ENCODE data around the gene PADI1. TPM values are rescaled to one million over a fixed set of nuclear protein-coding genes. Genes with fewer than 3 reads are reported as not detected.

The PADI1 gene
- total RNA-seq, 2 experiments from 2014 or later: not detected

DNA sequence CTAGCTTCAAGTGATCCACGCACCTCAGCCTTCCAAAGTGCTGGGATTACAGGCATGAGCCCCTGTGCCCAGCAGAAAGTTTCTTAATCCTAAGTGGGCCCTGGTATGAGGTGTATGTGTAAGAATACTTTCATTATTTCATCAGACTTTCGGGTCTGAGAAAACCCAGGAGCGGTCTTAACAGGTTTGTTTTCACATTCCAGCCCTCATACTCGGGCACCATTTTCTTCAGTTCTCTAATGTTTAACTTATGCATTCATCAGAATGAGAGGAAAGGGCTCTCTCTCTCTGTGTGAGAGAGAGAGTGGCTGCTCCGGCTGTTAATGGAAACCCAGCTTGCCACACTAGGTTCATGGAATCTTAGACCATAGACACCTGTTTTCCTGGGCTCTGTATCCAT lies 4.2 kb upstream of the PADI1 start:
- Mint-ChIP-seq H3K27ac (no peak overlapping the region), H3K9me3 (no peaks in the 10 kb centered on the region), H3K4me1 (peaks cover 31% of the 10 kb centered on the region), H3K27me3 (peaks cover 32% of the 10 kb centered on the region), H3K4me3 (no peak overlapping the region), H3K36me3 (no peaks in the 10 kb centered on the region)
- DNase-seq: no peak

DNA sequence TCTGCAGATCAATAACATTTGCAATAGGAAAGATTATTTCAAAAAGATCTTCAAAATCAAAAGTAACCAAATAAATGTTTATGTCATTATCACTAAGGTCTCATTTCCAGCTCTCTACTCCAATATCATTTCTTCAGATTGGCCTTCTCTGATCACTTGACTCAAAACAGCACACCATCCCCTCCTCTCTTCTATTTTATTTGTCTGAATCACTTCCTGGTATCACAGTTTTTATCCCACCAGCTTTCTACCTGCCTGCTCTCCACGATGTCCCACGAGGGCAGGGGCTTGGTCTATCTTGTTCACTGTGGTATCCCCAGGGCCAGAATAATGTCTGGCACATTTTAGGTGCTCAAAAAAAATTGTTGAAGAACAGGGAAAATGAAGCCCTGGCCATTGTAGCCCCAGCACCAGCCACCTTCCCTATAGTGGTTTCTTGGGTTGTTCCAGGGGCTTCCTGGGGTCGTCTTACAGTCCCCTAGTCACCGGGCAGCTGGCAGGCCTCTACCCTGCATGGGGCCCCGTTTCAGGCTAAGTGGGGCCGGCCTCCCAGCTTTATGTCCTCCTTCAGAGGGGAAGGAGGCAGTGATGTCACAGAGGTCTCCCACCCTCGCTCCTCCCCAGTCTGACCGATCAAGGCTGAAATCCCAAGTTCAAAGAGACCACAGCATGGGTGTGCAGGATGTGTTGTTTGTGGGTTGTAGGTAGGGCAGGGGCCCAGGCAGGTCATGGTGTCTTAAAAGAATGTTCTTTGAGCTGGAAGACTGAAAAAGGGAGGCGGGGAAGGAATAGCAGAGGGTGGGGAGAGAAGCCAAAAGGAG lies 3.5 kb upstream of the PADI1 start:
- peak; percentile 43 for DNase-seq
- peak overlapping the region; percentile 44 for H3K4me3 Mint-ChIP-seq
- peaks cover 31% of the 10 kb centered on the region for H3K4me1 Mint-ChIP-seq
- peaks cover 38% of the 10 kb centered on the region for H3K27me3 Mint-ChIP-seq
- H3K9me3 Mint-ChIP-seq: no peaks in the 10 kb centered on the region
- no peaks in the 10 kb centered on the region for H3K36me3 Mint-ChIP-seq
- H3K27ac Mint-ChIP-seq: peak overlapping the region; percentile 55

DNA sequence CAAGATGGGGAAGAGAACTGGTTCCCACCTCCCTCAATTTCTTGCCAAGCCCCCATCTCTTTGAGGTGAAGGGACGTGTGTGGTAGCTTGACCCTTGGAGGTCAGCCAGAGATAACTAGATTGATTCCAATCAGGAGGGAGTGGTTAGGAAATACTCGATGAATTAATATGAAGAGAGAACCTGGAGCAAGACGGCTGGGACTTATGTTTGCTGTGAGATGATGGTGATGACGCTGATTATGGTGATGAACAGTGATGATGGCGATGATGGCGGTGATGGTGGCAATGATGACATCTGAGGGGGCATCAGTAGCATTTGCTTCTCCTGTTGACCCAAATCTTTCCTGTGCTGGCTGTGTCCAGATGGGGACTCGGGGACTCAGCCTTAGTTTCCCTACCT lies 724 bp downstream of the PADI1 start:
- no peak for DNase-seq
- Mint-ChIP-seq H3K4me1 (peaks cover 36% of the 10 kb centered on the region), H3K9me3 (no peaks in the 10 kb centered on the region), H3K27me3 (peaks cover 55% of the 10 kb centered on the region), H3K4me3 (no peak overlapping the region), H3K27ac (no peak overlapping the region), H3K36me3 (no peaks in the 10 kb centered on the region)

DNA sequence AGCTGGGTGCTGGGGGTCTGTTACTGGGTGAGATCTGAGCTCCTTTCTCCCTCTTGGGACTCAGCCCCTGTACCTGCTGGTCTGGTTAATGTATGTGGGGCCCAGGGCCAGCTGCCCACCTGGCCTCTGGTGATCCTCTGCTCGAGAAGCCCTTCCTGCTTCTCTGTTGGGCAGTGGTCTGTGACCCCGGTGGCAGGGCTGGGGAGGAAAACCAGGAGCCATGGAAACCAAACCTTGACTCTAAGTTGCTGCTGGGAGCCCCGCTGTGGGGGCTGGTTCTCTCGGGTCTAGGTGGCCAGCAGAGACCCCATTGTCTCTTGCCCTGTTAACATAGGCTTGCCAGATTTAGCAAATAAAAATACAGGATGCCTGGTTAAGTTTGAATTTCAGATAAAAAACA lies 1.3 kb downstream of the PADI1 start:
- Mint-ChIP-seq H3K9me3 (no peaks in the 10 kb centered on the region), H3K27ac (no peak overlapping the region), H3K4me3 (no peak overlapping the region), H3K27me3 (peaks cover 57% of the 10 kb centered on the region), H3K36me3 (no peaks in the 10 kb centered on the region), H3K4me1 (peaks cover 32% of the 10 kb centered on the region)
- DNase-seq: no peak

DNA sequence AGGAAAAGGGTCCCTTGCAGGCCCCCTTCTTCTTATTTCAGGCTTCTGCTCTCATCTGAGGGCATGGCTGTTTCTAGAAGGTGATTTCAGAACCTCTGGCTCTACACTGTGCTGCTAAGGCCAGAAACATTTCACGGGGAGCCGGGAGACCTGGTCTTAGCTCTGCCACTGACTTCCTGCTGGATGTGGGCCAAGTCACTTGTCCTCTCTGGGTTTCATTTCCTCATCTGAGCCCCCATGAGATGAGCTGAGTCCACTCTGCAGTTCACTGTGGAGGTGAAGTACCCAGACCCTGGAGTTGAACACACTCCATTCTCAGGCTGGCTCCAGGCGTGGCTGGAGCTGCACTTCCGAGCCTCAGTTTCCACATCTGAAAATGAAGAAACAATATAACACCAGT lies 2.1 kb downstream of the PADI1 start:
- DNase-seq: no peak
- Mint-ChIP-seq H3K9me3 (no peaks in the 10 kb centered on the region), H3K27me3 (peaks cover 55% of the 10 kb centered on the region), H3K4me3 (no peak overlapping the region), H3K4me1 (peaks cover 32% of the 10 kb centered on the region), H3K27ac (no peak overlapping the region), H3K36me3 (no peaks in the 10 kb centered on the region)

DNA sequence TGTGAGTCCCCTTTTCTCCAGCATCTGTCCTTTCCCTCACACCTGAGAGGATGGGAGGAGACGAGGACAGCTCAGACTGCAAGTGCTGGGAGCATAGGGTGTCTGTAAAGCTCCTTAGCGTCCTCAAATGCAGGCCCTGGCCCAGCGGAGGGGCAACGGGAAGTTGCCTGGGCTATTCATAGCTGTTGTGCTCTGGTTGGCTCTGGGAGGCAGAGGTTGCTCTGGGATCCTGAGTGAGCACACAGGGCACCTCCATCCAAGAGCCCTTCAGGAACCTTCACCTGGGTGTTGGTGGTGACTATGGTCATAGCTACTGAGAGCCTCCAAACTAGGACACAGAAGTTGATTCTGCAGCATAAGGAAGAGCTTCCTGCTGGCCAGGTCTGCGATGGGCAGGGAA lies 2.6 kb downstream of the PADI1 start:
- Mint-ChIP-seq H3K27ac (no peak overlapping the region), H3K4me1 (peaks cover 35% of the 10 kb centered on the region)

DNA sequence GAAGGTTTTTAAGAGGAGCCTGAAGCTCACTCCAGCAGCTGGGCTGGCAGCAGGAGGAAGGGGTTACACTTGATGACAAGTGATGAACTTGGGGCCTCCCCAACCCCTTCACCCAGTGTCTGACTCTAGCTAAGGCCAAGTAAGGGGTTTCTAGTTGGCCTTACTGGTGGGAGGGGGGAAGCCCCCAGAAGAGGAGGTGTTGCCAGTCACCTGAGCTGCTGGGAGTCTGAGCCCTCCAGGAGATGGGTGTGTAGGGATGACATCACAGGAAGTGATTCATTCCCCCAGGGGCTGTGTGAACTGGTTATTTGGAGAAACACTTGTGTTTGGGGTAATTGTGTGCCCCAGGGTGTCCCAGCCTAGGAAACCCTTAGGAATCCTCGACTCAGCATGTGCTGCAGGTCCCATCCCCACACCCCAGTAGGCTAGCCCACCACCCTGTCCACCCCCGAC lies 3.1 kb downstream of the PADI1 start:
- peak overlapping the region; percentile 6 for H3K4me3 Mint-ChIP-seq
- peaks cover 36% of the 10 kb centered on the region for H3K4me1 Mint-ChIP-seq
- H3K9me3 Mint-ChIP-seq: no peaks in the 10 kb centered on the region
- peak overlapping the region; percentile 78 for H3K27ac Mint-ChIP-seq
- no peaks in the 10 kb centered on the region for H3K36me3 Mint-ChIP-seq
- peak; percentile 77 for DNase-seq
- peaks cover 60% of the 10 kb centered on the region for H3K27me3 Mint-ChIP-seq

More for the DNA sequence above, 2.6 kb downstream of the PADI1 start:
- Mint-ChIP-seq H3K27me3 (peaks cover 60% of the 10 kb centered on the region), H3K4me3 (peak overlapping the region; percentile 6), H3K9me3 (no peaks in the 10 kb centered on the region), H3K36me3 (no peaks in the 10 kb centered on the region)
- no peak for DNase-seq

DNA sequence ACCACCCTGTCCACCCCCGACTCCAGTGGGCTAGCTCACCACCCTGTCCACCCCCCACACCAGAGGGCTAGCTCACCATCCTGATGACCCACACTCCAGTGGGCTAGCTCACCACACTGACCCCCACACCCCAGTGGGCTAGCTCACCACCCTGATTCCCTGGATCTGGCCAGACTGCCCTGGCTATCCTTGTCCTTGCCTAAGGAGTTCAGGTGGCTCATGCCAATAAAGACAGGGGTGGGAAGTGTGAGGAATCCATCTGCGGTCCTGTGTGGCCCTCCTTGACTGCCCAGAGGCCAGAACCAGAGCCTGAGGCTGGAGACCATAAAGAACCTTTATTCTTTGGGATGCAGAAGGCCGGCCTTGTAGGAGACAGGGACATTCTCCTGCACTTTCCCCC lies 3.6 kb downstream of the PADI1 start:
- Mint-ChIP-seq H3K4me3 (no peak overlapping the region), H3K9me3 (no peaks in the 10 kb centered on the region), H3K27me3 (peaks cover 62% of the 10 kb centered on the region), H3K27ac (peak overlapping the region; percentile 78), H3K4me1 (peaks cover 41% of the 10 kb centered on the region), H3K36me3 (no peaks in the 10 kb centered on the region)
- DNase-seq: no peak

DNA sequence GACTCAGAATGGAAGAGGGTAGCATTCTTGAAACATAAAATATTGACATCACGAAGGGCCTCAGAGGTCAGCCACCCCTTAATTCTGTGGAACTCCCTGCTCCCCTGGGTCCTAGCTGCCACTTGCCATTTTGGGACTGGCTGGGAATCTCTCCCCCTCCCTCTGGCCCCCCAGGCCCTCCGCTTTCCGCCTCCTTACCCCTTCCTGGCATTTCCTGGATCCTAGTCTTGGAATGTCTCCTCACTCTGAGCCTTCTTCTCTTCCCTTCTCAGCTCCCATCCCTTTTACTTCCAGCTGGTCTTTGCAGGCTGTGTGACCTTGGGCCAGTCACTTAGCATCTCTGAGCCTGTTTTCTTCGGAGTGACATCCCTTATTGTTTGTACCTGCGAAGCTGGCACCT lies 4.5 kb downstream of the PADI1 start:
- H3K27ac Mint-ChIP-seq: no peak overlapping the region
- DNase-seq: no peak

DNA sequence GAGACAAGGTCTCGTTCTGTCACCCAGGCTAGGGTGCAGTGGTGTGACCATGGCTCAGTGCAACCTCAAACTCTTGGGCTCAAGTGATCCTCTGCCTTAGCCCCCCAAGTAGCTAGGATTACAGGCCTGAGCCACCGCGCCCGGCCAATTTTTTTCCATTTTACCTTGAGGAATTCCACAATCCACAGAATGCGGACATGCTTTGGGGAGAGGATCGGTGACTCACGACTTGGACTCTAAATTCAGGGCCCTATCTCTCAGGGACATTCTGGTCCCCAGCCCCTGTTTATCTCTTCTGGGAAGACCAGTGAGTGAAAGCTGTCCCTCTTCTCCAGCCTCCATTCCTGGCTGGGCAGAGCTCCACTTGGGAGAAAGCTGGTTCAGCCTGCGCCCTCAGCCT lies 5.2 kb downstream of the PADI1 start:
- H3K27me3 Mint-ChIP-seq: peaks cover 68% of the 10 kb centered on the region
- no peaks in the 10 kb centered on the region for H3K36me3 Mint-ChIP-seq
- H3K27ac Mint-ChIP-seq: no peak overlapping the region
- no peak for DNase-seq
- no peak overlapping the region for H3K4me3 Mint-ChIP-seq
- H3K4me1 Mint-ChIP-seq: peaks cover 45% of the 10 kb centered on the region
- H3K9me3 Mint-ChIP-seq: no peaks in the 10 kb centered on the region

More for the DNA sequence above, 4.5 kb downstream of the PADI1 start:
- H3K4me3 Mint-ChIP-seq: no peak overlapping the region
- H3K27me3 Mint-ChIP-seq: peaks cover 64% of the 10 kb centered on the region
- no peaks in the 10 kb centered on the region for H3K9me3 Mint-ChIP-seq
- H3K36me3 Mint-ChIP-seq: no peaks in the 10 kb centered on the region
- H3K4me1 Mint-ChIP-seq: peaks cover 45% of the 10 kb centered on the region

DNA sequence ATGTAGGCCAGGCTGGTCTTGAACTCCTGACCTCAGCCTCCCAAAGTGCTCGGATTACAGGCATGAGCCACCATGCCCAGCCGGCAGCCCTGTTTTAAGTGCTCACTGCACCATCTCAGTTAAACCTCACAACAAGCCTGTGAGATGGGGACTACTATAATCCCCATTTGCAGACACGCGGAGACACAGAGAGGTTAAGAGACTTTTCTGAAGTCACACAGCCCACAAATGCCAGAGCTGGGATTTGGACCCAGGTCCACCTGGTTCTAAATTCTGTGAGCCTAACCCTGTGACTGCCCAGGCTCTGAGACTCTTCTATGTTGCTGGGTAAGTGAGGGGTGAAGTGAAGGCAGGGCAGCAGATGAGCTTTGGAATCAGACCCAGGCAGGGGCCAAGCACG lies 6.4 kb downstream of the PADI1 start:
- Mint-ChIP-seq H3K27me3 (peaks cover 70% of the 10 kb centered on the region), H3K4me1 (peaks cover 45% of the 10 kb centered on the region), H3K9me3 (no peaks in the 10 kb centered on the region), H3K4me3 (no peak overlapping the region), H3K36me3 (no peaks in the 10 kb centered on the region), H3K27ac (no peak overlapping the region)
- DNase-seq: no peak

DNA sequence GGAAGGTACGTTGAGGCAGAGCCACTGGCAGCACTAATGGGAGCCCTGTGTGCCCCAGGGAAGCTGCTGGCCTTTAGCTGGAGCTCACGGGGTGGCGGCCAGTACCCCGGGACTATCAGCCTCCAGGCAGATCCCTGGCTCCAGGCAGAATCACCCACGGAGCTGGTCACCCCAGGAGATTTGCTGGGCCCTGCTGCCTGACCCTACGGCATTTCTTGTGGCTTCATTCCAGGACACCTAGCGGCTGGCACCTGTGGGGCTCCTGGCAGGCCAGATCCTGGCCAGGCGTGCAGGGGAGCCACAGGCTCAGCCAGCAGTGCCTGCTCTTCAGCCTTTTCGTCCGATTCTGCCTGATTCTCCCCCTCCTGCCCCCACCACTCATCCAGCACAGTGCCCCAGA lies 7.1 kb downstream of the PADI1 start:
- DNase-seq: no peak
- H3K4me3 Mint-ChIP-seq: peak overlapping the region; percentile 27
- H3K36me3 Mint-ChIP-seq: no peaks in the 10 kb centered on the region
- H3K27ac Mint-ChIP-seq: no peak overlapping the region
- H3K9me3 Mint-ChIP-seq: no peaks in the 10 kb centered on the region
- peaks cover 44% of the 10 kb centered on the region for H3K4me1 Mint-ChIP-seq
- H3K27me3 Mint-ChIP-seq: peaks cover 72% of the 10 kb centered on the region

DNA sequence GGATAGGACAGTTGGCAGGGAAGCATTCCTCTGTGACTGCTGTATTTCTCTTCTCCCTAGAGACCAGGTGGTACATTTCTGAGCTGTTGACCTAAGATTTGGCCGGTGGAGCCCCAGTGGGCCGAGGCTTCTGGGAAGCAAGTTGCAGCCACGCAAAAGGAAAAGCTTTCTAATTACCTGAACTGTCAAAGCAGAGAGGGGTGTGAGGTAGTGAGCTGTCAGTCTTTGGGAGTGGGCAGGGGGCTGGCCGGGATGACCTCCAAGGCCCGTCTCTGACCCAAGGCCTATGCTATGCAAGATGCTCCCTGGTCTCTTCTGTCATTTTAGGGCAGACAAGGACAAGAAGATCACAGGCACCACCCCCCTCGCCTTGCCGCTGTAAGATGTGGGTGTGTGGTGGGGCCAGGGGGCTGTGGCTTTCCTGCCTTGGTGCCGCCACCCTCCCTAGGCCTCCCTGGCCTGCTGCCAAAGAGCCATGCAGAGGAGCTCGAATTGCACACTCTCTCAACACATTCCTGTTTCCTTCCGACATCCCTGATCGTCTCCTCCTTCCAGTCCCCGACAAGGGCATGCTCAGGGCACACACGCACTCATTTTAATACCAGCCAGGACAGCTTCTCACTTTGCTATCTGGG lies 7.7 kb downstream of the PADI1 start:
- H3K36me3 Mint-ChIP-seq: no peaks in the 10 kb centered on the region
- H3K4me3 Mint-ChIP-seq: peak overlapping the region; percentile 27
- peak; percentile 80 for DNase-seq
- H3K4me1 Mint-ChIP-seq: peaks cover 38% of the 10 kb centered on the region
- peaks cover 72% of the 10 kb centered on the region for H3K27me3 Mint-ChIP-seq
- H3K27ac Mint-ChIP-seq: no peak overlapping the region
- no peaks in the 10 kb centered on the region for H3K9me3 Mint-ChIP-seq

DNA sequence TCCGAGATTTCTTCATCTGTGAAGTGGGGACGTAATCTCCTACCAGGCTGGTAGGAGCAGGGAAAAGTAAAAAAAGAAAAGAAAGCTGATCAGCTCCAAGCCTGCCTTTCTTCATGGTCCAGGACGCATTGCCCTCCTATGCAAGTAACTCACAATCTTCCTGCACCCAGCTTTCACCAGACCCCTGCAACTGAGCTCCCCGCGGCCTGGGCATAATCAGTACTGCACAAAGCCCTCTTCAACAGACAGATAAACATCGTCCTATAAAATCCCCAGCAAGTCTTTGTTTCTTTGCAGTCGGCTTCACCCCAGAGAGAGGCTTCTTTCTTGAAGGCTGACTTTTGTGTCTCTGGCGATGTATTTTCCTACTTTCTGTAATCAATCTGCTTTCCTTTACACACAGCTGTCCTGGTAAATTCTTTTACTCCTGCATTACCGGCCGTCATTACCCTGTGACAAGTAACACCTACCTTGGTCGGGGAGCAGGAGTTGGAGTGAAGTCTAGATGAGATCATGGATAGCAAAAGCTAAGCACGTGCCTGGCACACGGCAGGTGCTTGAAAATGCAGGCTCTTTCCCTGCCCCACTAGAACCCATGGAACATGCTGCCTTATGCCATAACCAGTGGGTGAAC lies 8.3 kb downstream of the PADI1 start:
- H3K4me1 Mint-ChIP-seq: peaks cover 33% of the 10 kb centered on the region
- no peak overlapping the region for H3K27ac Mint-ChIP-seq
- H3K36me3 Mint-ChIP-seq: no peaks in the 10 kb centered on the region
- no peak overlapping the region for H3K4me3 Mint-ChIP-seq
- H3K27me3 Mint-ChIP-seq: peaks cover 72% of the 10 kb centered on the region
- no peaks in the 10 kb centered on the region for H3K9me3 Mint-ChIP-seq
- DNase-seq: no peak

DNA sequence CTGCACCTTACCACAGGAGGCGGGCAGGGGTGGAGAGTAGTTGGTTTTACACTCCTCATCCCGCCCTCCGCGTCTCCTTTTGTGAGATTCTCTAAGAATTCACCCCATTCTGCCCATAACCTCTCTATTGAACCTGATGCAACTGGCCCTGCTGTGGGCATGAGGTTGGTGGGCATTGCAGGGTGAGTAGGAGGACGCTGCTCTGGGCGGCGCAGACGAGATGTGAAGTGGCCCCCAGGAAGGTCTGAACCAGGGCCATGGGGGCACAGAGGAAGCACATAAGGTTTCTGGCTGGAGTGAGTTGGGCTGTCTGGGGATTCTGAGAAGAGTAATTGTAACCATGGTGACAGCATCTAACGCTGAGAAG lies 8.8 kb downstream of the PADI1 start:
- Mint-ChIP-seq H3K27me3 (peaks cover 70% of the 10 kb centered on the region), H3K36me3 (no peaks in the 10 kb centered on the region), H3K4me3 (no peak overlapping the region), H3K9me3 (no peaks in the 10 kb centered on the region), H3K27ac (no peak overlapping the region), H3K4me1 (peaks cover 29% of the 10 kb centered on the region)
- DNase-seq: no peak
